Hepatocyte (in vitro differentiated cells): ENCODE results near the gene RNPS1. TPM values are rescaled to one million over a fixed set of nuclear protein-coding genes. Genes with fewer than 3 reads are reported as not detected.

Experiments
- DNase-seq: peaks from one replicate; pipeline ENCODE4 v3.0.0-alpha.2; 2016; ENCODE audit warnings: low spot score
- H2AFZ ChIP-seq: fragments of 200-600 bp; sonication (generic); 2 replicates; pipeline ENCODE4 v1.6.0; 2016; ENCODE audit warnings: antibody characterized with exemption, mild to moderate bottlenecking
- H3K27ac ChIP-seq: fragments of 200-600 bp; sonication (generic); 2 replicates; pipeline ENCODE4 v1.5.1; 2016; ENCODE audit warnings: mild to moderate bottlenecking
- H3K27me3 ChIP-seq: fragments of 200-600 bp; sonication (generic); 2 replicates; pipeline ENCODE4 v1.6.1; 2016
- H3K36me3 ChIP-seq: fragments of 200-600 bp; sonication (generic); replicated peaks from 2 replicates; pipeline ENCODE4 v1.5.1; 2016; ENCODE audit warnings: low read depth; ENCODE audit not compliant: insufficient read depth
- H3K4me1 ChIP-seq: fragments of 200-600 bp; sonication (generic); 2 replicates; pipeline ENCODE4 v1.5.1; 2016; ENCODE audit warnings: mild to moderate bottlenecking, moderate library complexity; ENCODE audit not compliant: insufficient read depth
- H3K4me2 ChIP-seq: fragments of 200-600 bp; sonication (generic); 2 replicates; pipeline ENCODE4 v1.6.0; 2016
- H3K4me3 ChIP-seq: fragments of 200-600 bp; sonication (generic); 2 replicates; pipeline ENCODE4 v1.5.1; 2016; ENCODE audit warnings: mild to moderate bottlenecking
- H3K79me2 ChIP-seq: fragments of 200-600 bp; sonication (generic); 2 replicates; pipeline ENCODE4 v1.6.0; 2017; ENCODE audit warnings: mild to moderate bottlenecking
- H3K9me2 ChIP-seq: fragments of 200-600 bp; sonication (generic); replicated peaks from 2 replicates; pipeline ENCODE4 v1.6.0; 2017; ENCODE audit warnings: mild to moderate bottlenecking; ENCODE audit not compliant: insufficient read depth
- H3K9me3 ChIP-seq: fragments of 200-600 bp; sonication (generic); 2 replicates; pipeline ENCODE4 v1.5.1; 2016; ENCODE audit warnings: low read depth, mild to moderate bottlenecking
- H4K20me1 ChIP-seq: fragments of 200-600 bp; sonication (generic); 2 replicates; pipeline ENCODE4 v1.6.0; 2016; ENCODE audit warnings: mild to moderate bottlenecking; ENCODE audit not compliant: insufficient read depth, poor library complexity, severe bottlenecking
- EZH2 ChIP-seq: fragments of 200-600 bp; sonication (generic); IDR thresholded peaks from 2 replicates; pipeline ENCODE4 v1.6.1; 2016; ENCODE audit warnings: antibody characterized with exemption, mild to moderate bottlenecking, borderline replicate concordance
- EZH2phosphoT487 ChIP-seq: fragments of 200-600 bp; sonication (generic); IDR thresholded peaks from one replicate; pipeline ENCODE4 v1.6.1; 2018; ENCODE audit warnings: antibody characterized with exemption, mild to moderate bottlenecking, low read depth, moderate library complexity; ENCODE audit not compliant: unreplicated experiment, severe bottlenecking
- WGBS: methylation state at CpG from one replicate; pipeline ENCODE4 v1.1.6; 2016; ENCODE audit warnings: low lambda C conversion rate; ENCODE audit errors: missing lambda C conversion rate; 5-methylcytosine and 5-hydroxymethylcytosine counted together
- polyA plus RNA-seq: library from polyadenylated mRNA; unstranded; fragments of >200 nt; fragmentation: Nextera tagmentation; extraction: Ambion mirVana; gene quantifications from 2 replicates; pipeline ENCODE4 v1.2.1, GENCODE V29; 2016
- total RNA-seq: library from RNA; depleted of rRNA; stranded (reverse); fragments of >200 nt; gene quantifications from 2 replicates; pipeline ENCODE4 v1.2.3, GENCODE V29; 2014
- TF ChIP-seq, protein P1 (sequence below): fragments of 200-600 bp; sonication (generic); IDR thresholded peaks from 2 replicates; pipeline ENCODE4 v1.5.1; 2016; ENCODE audit warnings: antibody characterized with exemption, mild to moderate bottlenecking; ENCODE audit not compliant: poor library complexity

The RNPS1 gene
- total and polyA plus RNA-seq, 2 experiments from 2014 or later = 128 to 198 TPM

- H3K9me2 ChIP-seq = no peaks in the 10 kb centered on the region
- H3K9me3 ChIP-seq = no peaks in the 10 kb centered on the region
- peaks cover 17% of the 10 kb centered on the region for H4K20me1 ChIP-seq
- no peaks in the 10 kb centered on the region for H3K36me3 ChIP-seq
- peak within 1 kb of the TSS; percentile 80 for H3K27ac ChIP-seq
- peaks cover 40% of the 10 kb centered on the region for H3K79me2 ChIP-seq
- peak within 1 kb of the TSS; percentile 58 for H3K4me3 ChIP-seq
- H2AFZ ChIP-seq = peak within 1 kb of the TSS; percentile 67
- H3K4me1 ChIP-seq = peaks cover 13% of the 10 kb centered on the region
- no peaks in the 10 kb centered on the region for H3K27me3 ChIP-seq
- TF ChIP-seq, protein P1, sequence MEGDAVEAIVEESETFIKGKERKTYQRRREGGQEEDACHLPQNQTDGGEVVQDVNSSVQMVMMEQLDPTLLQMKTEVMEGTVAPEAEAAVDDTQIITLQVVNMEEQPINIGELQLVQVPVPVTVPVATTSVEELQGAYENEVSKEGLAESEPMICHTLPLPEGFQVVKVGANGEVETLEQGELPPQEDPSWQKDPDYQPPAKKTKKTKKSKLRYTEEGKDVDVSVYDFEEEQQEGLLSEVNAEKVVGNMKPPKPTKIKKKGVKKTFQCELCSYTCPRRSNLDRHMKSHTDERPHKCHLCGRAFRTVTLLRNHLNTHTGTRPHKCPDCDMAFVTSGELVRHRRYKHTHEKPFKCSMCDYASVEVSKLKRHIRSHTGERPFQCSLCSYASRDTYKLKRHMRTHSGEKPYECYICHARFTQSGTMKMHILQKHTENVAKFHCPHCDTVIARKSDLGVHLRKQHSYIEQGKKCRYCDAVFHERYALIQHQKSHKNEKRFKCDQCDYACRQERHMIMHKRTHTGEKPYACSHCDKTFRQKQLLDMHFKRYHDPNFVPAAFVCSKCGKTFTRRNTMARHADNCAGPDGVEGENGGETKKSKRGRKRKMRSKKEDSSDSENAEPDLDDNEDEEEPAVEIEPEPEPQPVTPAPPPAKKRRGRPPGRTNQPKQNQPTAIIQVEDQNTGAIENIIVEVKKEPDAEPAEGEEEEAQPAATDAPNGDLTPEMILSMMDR = no peak
- TF ChIP-seq EZH2phosphoT487 (no peak), EZH2 (no peak)
- DNase-seq = peak; percentile 100
- peak within 1 kb of the TSS; percentile 90 for H3K4me2 ChIP-seq
- 1% methylated on average over 50 of the region's 82 CpGs for WGBS
Measured at GRCh38 chr16:2223221-2223941, 44.5 kb downstream of the RNPS1 start, which contains the start of gene E4F1. E4F1 (plus strand) TSS chr16:2223591; CDS start chr16:2223614, 23 bp downstream.

- Histone ChIP-seq H3K79me2 (peaks cover 18% of the 10 kb centered on the region), H3K4me1 (peaks cover 8% of the 10 kb centered on the region), H3K4me2 (peak overlapping the region; percentile 88), H3K9me2 (no peaks in the 10 kb centered on the region), H3K4me3 (no peak overlapping the region), H3K9me3 (no peaks in the 10 kb centered on the region), H3K36me3 (no peaks in the 10 kb centered on the region), H2AFZ (no peak overlapping the region), H3K27ac (peak overlapping the region; percentile 92), H3K27me3 (no peaks in the 10 kb centered on the region), H4K20me1 (peaks cover 8% of the 10 kb centered on the region)
- DNase-seq = no peak
- TF ChIP-seq EZH2 = no peak
- TF ChIP-seq, protein P1 = no peak
- no peak for TF ChIP-seq EZH2phosphoT487
- 91% methylated on average over 4 of the region's 4 CpGs for WGBS
Measured at GRCh38 chr16:2216330-2216729, 51.6 kb downstream of the RNPS1 start.

DNA sequence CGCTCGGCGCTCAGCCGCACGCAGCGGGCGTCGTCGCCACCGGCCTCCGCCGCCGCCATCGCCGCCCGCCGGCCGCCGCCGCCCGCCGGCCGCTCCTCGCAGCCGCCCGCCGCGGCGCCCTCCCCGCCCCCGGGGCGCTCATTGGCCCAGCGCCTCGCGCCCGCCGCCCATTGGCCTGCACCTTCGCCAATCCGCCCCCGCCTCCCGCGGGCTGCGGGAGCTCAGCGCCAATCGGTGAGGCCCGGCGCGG, 53.3 kb downstream of the RNPS1 start, which contains the start of gene PGP:
TSS of gene PGP (minus strand) at position 122 of the 250 bp plus-strand sequence. CDS start at position 59, 63 bp downstream.
- H2AFZ ChIP-seq = peak within 1 kb of the TSS; percentile 68
- WGBS = under 1% methylated on average over 14 of the region's 48 CpGs

More for the DNA sequence above, 53.3 kb downstream of the RNPS1 start, which contains the start of gene PGP:
- peaks cover 8% of the 10 kb centered on the region for H4K20me1 ChIP-seq
- H3K27me3 ChIP-seq = no peaks in the 10 kb centered on the region
- H3K79me2 ChIP-seq = peaks cover 18% of the 10 kb centered on the region
- H3K27ac ChIP-seq = peak within 1 kb of the TSS; percentile 92
- H3K9me3 ChIP-seq = no peaks in the 10 kb centered on the region
- DNase-seq = no peak
- H3K4me3 ChIP-seq = peak within 1 kb of the TSS; percentile 90
- H3K9me2 ChIP-seq = no peaks in the 10 kb centered on the region
- peak within 1 kb of the TSS; percentile 94 for H3K4me2 ChIP-seq
- H3K36me3 ChIP-seq = no peaks in the 10 kb centered on the region
- TF ChIP-seq EZH2 (no peak), EZH2phosphoT487 (no peak)
- TF ChIP-seq, protein P1 = no peak
- peaks cover 8% of the 10 kb centered on the region for H3K4me1 ChIP-seq
